GM18907 (cell line): ENCODE measurements around the gene EFNA5.

Experiments used
- ATAC-seq: cut with Tn5 transposase; IDR thresholded peaks from one replicate; pipeline ENCODE4 v1.9.1; 2021; ENCODE audit warnings: mild to moderate bottlenecking, moderate library complexity; ENCODE audit not compliant: unreplicated experiment

Gene EFNA5

GRCh38 chr5:107572715-107573368 is 97.9 kb downstream of the EFNA5 start:
- ATAC-seq: no peak

GRCh38 chr5:107571621-107572536 is 98.9 kb downstream of the EFNA5 start:
- ATAC-seq: peak; percentile 71

GRCh38 chr5:107570805-107571531 is 99.8 kb downstream of the EFNA5 start:
- peak; percentile 92 for ATAC-seq

GRCh38 chr5:107570181-107570580 is 100.6 kb downstream of the EFNA5 start:
- ATAC-seq: no peak

- ATAC-seq: no peak
Observed at GRCh38 chr5:107567901-107568671, 102.7 kb downstream of the EFNA5 start.

- no peak for ATAC-seq
Observed at GRCh38 chr5:107566986-107567385, 103.8 kb downstream of the EFNA5 start.

- no peak for ATAC-seq
Observed at GRCh38 chr5:107565791-107566767, 104.7 kb downstream of the EFNA5 start.

GRCh38 chr5:107564931-107565372 is 105.8 kb downstream of the EFNA5 start:
- no peak for ATAC-seq

- ATAC-seq: no peak
Observed at GRCh38 chr5:107563959-107564544, 106.7 kb downstream of the EFNA5 start.

GRCh38 chr5:107560377-107560776 is 110.4 kb downstream of the EFNA5 start:
- no peak for ATAC-seq

GRCh38 chr5:107558823-107559375 is 111.8 kb downstream of the EFNA5 start:
- no peak for ATAC-seq

GRCh38 chr5:107557051-107557658 is 113.6 kb downstream of the EFNA5 start:
- ATAC-seq: no peak

- no peak for ATAC-seq
Observed at GRCh38 chr5:107556575-107556974, 114.2 kb downstream of the EFNA5 start.

- ATAC-seq: no peak
Observed at GRCh38 chr5:107555425-107556090, 115.2 kb downstream of the EFNA5 start.

GRCh38 chr5:107554776-107555424 is 115.8 kb downstream of the EFNA5 start:
- ATAC-seq: no peak

GRCh38 chr5:107553117-107553555 is 117.6 kb downstream of the EFNA5 start:
- ATAC-seq: no peak

GRCh38 chr5:107551088-107551487 is 119.6 kb downstream of the EFNA5 start:
- no peak for ATAC-seq
